Measurements from ENCODE around the gene ATP5F1B.

DNA sequence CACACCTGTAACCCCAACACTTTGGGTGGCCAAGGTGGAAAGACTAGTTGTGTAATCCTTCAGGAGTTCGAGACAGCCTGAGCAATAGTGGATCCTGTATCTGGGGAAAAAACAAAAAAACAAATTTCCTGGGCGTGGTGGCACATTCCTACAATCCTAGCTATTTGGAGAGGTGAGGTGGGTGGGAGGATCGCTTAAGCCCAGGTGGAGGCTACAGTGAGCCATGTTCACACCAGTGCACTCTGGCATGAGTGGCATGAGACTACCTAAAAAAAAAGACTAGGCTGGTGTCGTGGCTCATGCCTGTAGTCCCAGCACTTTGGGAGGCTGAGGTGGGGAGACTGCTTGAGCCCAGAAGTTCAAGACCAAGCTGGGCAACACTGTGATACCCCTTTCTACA, 25.1 kb upstream of the ATP5F1B start:
- no peak for TF ChIP-seq CTCF (IDR thresholded peaks at IDR 0.05)
- TF ChIP-seq PRRX2 (CRISPR knock-in tag; IDR thresholded peaks at IDR 0.05): no peak
- no peak for TF ChIP-seq GABPB1 (CRISPR knock-in tag; IDR thresholded peaks at IDR 0.05)
- no peak for TF ChIP-seq FOXJ3 (CRISPR knock-in tag; IDR thresholded peaks at IDR 0.05; ENCODE audit: borderline replicate concordance)
- TF ChIP-seq, protein P1, sequence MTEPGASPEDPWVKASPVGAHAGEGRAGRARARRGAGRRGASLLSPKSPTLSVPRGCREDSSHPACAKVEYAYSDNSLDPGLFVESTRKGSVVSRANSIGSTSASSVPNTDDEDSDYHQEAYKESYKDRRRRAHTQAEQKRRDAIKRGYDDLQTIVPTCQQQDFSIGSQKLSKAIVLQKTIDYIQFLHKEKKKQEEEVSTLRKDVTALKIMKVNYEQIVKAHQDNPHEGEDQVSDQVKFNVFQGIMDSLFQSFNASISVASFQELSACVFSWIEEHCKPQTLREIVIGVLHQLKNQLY (CRISPR knock-in tag; IDR thresholded peaks at IDR 0.05): no peak
- no peak for TF ChIP-seq TEAD4 (CRISPR knock-in tag; IDR thresholded peaks at IDR 0.05)
- TF ChIP-seq, protein P2, sequence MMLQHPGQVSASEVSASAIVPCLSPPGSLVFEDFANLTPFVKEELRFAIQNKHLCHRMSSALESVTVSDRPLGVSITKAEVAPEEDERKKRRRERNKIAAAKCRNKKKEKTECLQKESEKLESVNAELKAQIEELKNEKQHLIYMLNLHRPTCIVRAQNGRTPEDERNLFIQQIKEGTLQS (CRISPR knock-in tag; conservative IDR thresholded peaks at IDR 0.05): no peak
- TF ChIP-seq MAX (CRISPR knock-in tag; IDR thresholded peaks at IDR 0.05): no peak
- no peak for TF ChIP-seq JAZF1 (CRISPR knock-in tag; IDR thresholded peaks at IDR 0.05)
- no peak for TF ChIP-seq SP1 (CRISPR knock-in tag; conservative IDR thresholded peaks at IDR 0.05)
- TF ChIP-seq MYBL2 (CRISPR knock-in tag; IDR thresholded peaks at IDR 0.05): no peak
